GM12891 (cell line): ENCODE results near the gene DIP2B.

ENCODE experiments used
- PAX5 ChIP-seq: IDR thresholded peaks from 2 replicates; pipeline ENCODE4 v1.6.1; 2011; ENCODE audit warnings: low read length, moderate library complexity, mild to moderate bottlenecking; ENCODE audit not compliant: insufficient read depth, severe bottlenecking
- POLR2A ChIP-seq: IDR thresholded peaks from 2 replicates; pipeline ENCODE4 v1.6.1; 2011; ENCODE audit warnings: low read depth, low read length, control low read depth
- POLR2AphosphoS5 ChIP-seq: IDR thresholded peaks from 2 replicates; pipeline ENCODE4 v1.6.1; 2011; ENCODE audit warnings: low read depth, low read length, control low read depth
- SPI1 ChIP-seq: IDR thresholded peaks from 2 replicates; pipeline ENCODE4 v1.6.1; 2011; ENCODE audit warnings: low read depth, low read length, control low read depth
- TAF1 ChIP-seq: IDR thresholded peaks from 2 replicates; pipeline ENCODE4 v1.6.1; 2011; ENCODE audit warnings: low read depth, low read length, control low read depth

GRCh38 chr12:50609292-50609874, 104.6 kb downstream of the DIP2B start:
- no peak for TF ChIP-seq POLR2A
- no peak for TF ChIP-seq POLR2AphosphoS5
- TF ChIP-seq PAX5 = no peak
- TF ChIP-seq TAF1 = no peak
- no peak for TF ChIP-seq SPI1
